GM06990 (cell line): ENCODE results near the gene TUBB3.
"Not testable (repeated sequence)": the region's sequence is repeated elsewhere in the genome, so short reads cannot be mapped to it uniquely, and the experiment has no call there.

Experiments used
- DNase-seq: peaks from one replicate; pipeline ENCODE4 v3.0.0-alpha.2; 2011; ENCODE audit not compliant: insufficient read length; ENCODE audit errors: extremely low read depth
- H3K27me3 ChIP-seq: replicated peaks from 2 replicates; pipeline ENCODE4 v1.6.0; 2011; ENCODE audit warnings: low read length; ENCODE audit not compliant: control insufficient read depth, insufficient read depth
- H3K36me3 ChIP-seq: 2 replicates; pipeline ENCODE4 v1.5.1; 2011; ENCODE audit warnings: low read length; ENCODE audit not compliant: control insufficient read depth, insufficient read depth
- H3K4me3 ChIP-seq: replicated peaks from 2 replicates; pipeline ENCODE4 v1.5.1; 2011; ENCODE audit warnings: low read depth, mild to moderate bottlenecking, control low read depth, low read length
- CTCF ChIP-seq: IDR thresholded peaks from 2 replicates; pipeline ENCODE4 v1.5.1; 2011; ENCODE audit warnings: low read length, control low read depth, mild to moderate bottlenecking, inconsistent platforms; ENCODE audit not compliant: insufficient read depth, poor library complexity, severe bottlenecking

The TUBB3 gene

GRCh38 chr16:89965447-89966225, 42.5 kb downstream of the TUBB3 start:
- peaks cover 2% of the 10 kb centered on the region for H3K36me3 ChIP-seq
- H3K4me3 ChIP-seq: no peak overlapping the region
- DNase-seq: no peak
- no peaks in the 10 kb centered on the region for H3K27me3 ChIP-seq
- TF ChIP-seq CTCF: no peak

- Histone ChIP-seq H3K27me3 (no peaks in the 10 kb centered on the region), H3K4me3 (no peak overlapping the region), H3K36me3 (no peaks in the 10 kb centered on the region; the same call in none of the 2 replicates)
- DNase-seq: no peak
- no peak for TF ChIP-seq CTCF
Measured at GRCh38 chr16:89966756-89967155, 43.6 kb downstream of the TUBB3 start.

- H3K4me3 ChIP-seq, DNase-seq, H3K27me3 ChIP-seq, H3K36me3 ChIP-seq: not testable (repeated sequence)
Measured at GRCh38 chr16:89967436-89967835, 44.3 kb downstream of the TUBB3 start.

- not testable (repeated sequence) for H3K36me3 ChIP-seq, DNase-seq
Measured at GRCh38 chr16:89968074-89968473, 44.9 kb downstream of the TUBB3 start.

GRCh38 chr16:89969741-89970410, 46.7 kb downstream of the TUBB3 start:
- Histone ChIP-seq H3K27me3 (no peaks in the 10 kb centered on the region), H3K4me3 (no peak overlapping the region), H3K36me3 (no peaks in the 10 kb centered on the region; the same call in 1 of the 2 replicates)
- TF ChIP-seq CTCF: no peak
- no peak for DNase-seq

More at GRCh38 chr16:89968074-89968473, 44.9 kb downstream of the TUBB3 start:
- not testable (repeated sequence) for H3K4me3 ChIP-seq, H3K27me3 ChIP-seq

- TF ChIP-seq CTCF: no peak
- no peaks in the 10 kb centered on the region for H3K27me3 ChIP-seq
- no peak for DNase-seq
- peak overlapping the region; percentile 92 for H3K4me3 ChIP-seq
- H3K36me3 ChIP-seq: 0 out of 2 replicates have a peak, but pooled peaks cover 1% of the 10 kb centered on the region
Measured at GRCh38 chr16:89971495-89972243, 48.5 kb downstream of the TUBB3 start.
